GM18511 (cell line): ENCODE results near the gene CCNL1.
"Not testable (repeated sequence)": the region's sequence is repeated elsewhere in the genome, so short reads cannot be mapped to it uniquely, and the experiment has no call there.

Source experiments
- ATAC-seq: cut with Tn5 transposase; IDR thresholded peaks from one replicate; pipeline ENCODE4 v1.9.1; 2021; ENCODE audit warnings: mild to moderate bottlenecking, moderate library complexity; ENCODE audit not compliant: unreplicated experiment

The CCNL1 gene

DNA sequence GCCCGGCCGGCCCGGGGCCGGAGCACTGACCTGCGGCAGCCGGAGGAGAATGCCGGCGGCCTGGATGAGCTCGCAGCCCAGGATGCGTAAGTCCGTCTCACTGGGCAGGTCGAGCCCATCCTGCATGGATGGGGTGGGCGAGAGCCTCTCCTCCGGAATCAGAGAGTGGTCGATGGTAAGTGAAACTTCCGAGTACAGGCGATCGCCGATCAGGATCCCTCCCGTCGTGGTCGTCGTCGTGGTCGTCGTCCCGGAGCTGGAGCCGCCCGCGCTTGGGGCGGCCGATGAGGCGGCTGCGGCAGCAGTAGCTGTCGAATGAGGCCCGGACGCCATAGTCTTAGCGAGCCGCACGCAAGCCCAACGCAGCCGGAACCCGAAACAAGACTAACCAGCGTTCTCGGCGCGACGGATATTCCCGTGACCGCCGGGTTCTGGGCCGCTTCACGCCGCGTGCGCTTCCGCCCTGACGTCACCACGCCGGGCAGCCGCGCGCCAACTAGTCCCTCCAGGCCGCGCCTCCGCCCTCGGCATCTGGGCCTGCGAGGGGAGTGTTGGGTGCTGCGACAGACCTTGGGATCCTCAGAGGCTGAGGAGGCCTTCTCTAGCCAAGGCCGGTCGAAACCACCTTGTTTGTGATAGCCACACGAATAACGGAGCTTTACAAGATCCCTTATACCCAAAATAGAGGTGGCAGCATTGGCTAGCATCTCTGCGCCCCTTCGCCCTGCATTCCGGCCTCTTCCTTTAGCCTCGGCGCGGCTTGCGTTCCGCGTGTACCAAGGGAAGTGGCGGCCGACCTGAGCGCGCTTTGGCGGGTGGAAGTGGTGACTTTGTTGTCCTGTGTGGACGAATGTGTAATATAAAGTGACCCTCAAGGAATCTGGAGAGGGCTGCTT is at the start of gene CCNL1:
Gene CCNL1 (minus strand): TSS at position 386 of the 896 bp plus-strand sequence. CDS start 53 bp downstream, at position 333.
- ATAC-seq = peak; percentile 87

DNA sequence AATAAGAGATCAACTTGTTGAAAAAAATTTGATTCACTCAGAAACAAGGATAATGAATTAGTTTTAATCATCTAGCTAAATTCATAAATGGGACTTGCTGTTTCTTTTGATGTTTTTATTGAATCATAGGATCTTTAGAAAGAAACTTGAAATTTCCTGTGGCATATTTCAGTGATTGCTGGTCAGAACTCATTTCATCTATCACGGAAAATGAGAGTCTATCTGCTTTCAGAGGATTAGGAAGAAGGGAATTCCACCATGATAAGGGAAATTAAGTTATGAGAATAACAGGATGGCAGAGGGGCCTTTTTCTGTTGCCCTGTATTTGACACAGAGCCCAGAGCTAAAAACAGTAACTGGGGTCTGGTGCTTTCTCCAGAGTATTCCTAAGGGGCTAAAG is 44.9 kb upstream of the CCNL1 start:
- no peak for ATAC-seq

DNA sequence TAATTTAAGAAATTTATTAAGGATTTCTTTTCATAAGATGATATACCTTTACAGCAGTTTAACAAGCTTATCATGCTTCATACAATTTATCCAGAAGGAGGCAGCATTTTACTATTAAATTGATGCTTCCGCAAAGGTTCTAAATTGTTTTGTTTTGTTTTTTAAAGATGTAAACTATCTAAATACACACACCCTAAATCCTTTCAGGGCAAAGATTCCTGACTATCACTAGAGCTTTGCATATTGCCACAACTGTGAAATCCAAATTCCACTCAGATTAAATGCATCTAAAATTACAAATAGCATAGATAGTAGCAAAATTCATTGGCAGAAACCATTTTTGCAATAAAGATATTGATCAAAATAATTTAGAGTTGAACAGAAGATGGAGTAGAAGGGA is 44.5 kb upstream of the CCNL1 start:
- no peak for ATAC-seq

DNA sequence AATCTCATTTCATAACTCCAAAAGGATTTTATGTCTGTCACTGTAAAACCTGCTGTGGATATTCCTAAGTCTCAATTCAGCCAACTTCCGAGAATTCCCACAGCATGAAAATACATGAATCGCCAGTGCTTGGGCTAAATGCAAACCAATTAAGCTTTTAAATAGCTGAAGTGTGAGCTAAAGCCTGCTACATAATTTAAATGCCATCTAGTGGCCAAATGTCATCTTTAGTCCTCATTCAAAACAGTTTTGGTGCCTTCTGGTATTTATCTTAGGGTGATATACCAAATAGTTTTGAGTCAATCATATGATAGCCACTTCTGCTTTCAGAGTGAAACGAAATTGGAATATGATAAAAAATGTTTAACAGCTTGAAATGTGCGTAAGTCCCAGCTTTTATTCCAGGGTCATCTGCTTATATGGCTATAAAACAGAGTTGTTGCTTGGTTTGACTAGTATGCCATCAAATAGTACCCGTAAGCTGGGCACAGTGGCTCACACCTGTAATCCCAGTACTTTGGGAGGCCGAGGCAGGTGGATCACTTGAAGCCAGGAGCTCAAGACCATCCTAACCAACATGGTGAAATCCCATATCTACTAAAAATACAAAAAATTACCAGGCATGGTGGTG is 41.8 kb upstream of the CCNL1 start:
- ATAC-seq = peak; percentile 82

DNA sequence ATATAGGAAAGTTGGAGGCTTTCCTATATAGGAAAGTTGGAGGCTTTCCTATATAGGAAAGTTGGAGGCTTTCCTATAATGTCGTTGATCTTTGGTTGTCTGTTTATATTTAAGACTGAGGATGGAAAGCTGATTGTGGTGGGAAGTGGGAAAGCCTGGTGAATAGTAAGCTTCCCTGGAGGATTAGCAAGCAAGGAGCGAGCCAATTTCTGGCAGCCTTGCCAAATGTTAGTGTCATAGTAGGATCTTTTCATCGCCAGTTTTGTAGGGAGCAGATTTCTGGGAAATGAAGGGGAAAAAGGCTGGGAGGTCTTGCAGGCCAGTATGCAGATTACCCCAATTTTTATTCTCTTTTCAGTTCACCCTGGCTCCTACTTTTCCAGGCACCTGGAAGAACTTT is 39.9 kb upstream of the CCNL1 start:
- no peak for ATAC-seq

DNA sequence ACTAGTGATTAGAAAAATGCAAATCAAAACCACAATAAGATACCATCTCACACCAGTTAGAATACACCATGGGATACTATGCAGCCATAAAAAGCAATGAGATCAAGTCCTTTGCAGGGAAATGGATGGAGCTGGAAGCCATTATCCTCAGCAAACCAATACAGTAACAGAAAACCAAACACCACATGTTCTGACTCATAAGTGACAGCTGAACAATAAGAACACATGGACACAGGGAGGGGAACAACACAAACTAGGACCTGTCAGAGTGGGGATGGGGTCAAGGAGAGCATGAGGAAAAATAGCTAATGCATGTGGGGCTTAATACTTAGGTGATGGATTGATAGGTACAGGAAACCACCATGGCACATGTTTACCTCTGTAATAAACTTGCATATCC is 36.0 kb upstream of the CCNL1 start:
- ATAC-seq = no peak

DNA sequence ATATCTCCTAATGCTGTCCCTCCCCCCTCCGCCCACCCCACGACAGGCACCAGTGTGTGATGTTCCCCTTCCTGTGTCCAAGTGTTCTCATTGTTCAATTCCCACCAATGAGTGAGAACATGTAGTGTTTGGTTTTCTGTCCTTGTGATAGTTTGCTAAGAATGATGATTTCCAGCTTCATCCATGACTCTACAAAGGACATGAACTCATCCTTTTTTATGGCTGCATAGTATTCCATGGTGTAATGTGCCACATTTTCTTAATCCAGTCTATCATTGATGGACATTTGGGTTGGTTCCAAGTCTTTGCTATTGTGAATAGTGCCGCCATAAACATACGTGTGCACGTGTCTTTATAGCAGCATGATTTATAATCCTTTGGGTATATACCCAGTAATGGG is 31.2 kb upstream of the CCNL1 start:
- ATAC-seq = not testable (repeated sequence)

DNA sequence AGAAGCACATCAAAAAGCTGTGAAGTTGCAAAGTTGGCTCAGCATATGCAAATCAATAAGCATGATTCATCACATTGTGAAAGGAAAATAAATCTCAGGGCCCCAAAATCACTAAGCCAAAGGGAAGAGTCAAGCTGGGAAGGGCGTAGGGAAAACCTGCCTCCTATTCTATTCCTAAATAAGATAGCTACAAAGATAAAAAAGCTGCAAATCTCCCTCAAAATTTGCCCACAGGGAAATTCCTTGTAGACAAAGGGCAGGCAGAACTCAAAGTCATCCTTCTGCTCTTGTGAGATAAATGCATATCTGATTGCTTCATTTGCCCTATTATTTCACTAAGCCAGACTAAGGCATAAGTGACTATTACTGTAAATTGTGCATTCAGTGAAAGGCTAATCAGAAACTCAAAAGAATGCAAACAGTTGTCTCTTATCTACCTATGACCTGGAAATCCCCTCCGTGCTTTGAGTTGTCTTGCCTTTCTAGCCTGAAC is 30.5 kb upstream of the CCNL1 start:
- no peak for ATAC-seq

DNA sequence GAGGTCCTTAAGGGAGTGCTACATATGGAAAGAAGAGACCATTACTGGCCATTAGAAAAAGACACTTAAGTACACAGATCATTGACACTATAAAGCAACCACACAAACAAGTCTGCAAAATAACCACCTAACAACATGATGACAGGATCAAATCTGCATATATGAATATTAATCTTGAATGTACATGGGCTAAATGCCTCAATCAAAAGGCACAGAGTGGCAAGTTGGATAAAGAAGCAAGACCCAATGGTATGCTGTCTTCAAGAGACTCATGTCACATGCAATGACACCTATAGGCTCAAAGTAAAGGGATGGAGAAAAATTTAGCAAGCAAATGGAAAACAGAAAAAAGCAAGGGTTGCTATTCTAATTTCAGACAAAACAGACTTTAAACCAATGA is 28.4 kb upstream of the CCNL1 start:
- no peak for ATAC-seq

DNA sequence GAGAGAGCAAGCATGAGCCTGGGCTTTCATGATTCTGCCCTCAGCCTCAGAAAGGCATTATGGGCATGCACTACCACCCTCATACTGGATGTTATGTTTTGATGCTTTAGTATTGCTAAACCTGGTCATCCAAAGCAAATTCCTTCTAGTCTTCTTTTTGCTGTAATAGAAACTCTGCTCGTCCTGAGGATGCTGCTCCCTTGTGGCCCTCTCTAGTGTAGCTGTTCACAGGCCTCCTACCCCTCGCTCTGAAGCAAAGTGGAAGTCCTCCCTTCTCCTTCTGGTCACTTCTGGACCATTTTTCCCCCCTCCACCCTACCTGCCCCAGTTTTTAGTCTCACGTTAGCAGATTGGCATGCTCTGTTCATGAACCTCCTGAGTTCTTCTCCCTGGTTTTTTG is 22.9 kb upstream of the CCNL1 start:
- no peak for ATAC-seq

DNA sequence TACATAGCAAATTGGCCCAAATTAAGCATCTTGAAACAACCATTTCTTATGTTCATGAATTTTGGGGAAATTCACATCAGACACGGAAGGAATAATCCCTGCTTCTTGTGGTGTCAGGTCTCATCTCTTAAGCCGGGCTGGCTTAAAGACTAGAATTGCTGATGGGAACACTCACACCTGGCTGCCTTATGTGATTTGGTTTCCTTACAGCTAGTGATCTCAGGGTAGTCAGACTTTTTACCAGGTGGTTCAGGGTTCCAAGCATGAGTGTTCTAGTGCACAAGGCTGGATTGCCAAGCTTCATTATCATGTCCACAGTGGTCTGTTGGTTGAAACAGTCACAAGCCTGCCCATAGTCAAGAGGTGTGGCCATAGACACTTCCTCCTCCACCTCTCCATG is 20.3 kb upstream of the CCNL1 start:
- no peak for ATAC-seq

DNA sequence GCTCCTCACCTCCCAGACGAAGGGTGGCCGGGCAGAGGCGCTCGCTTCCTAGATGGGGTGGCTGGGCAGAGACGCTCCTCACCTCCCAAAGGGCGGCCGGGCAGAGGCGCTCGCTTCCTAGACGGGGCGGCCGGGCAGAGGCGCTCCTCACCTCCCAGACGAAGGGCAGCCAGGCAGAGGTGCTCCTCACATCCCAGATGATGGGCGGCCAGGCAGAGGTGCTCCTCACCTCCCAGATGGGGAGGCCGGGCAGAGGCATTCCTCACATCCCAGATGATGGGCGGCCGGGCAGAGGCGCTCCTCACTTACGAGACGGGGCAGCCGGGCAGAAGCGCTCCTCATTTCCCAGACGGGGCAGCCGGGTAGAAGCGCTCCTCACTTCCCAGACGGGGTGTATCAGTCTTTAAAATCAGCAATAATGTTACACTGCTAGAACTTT is 19.4 kb upstream of the CCNL1 start:
- no peak for ATAC-seq

DNA sequence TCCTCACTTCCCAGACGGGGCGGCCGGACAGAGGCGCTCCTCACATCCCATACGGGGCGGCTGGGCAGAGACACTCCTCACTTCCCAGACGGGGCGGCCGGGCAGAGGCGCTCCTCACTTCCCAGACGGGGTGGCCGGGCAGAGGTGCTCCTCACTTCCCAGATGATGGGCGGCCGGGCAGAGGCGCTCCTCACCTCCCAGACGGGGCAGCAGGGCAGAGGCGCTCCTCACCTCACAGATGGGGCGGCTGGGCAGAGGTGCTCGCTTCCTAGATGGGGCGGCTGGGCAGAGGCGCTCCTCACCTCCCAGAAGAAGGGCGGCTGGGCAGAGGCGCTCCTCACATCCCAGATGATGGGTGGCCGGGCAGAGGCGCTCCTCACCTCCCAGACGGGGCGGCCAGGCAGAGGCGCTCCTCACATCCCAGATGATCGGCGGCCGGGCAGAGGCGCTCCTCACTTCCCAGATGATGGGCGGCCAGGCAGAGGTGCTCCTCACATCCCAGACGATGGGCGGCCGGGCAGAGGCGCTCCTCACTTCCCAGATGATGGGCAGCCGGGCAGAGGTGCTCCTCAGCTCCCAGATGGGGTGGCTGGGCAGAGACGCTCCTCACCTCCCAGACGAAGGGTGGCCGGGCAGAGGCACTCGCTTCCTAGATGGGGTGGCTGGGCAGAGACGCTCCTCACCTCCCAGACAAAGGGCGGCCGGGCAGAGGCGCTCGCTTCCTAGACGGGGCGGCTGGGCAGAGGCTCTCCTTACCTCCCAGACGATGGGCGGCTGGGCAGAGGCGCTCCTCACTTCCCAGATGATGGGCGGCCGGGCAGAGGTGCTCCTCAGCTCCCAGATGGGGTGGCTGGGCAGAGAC is 18.8 kb upstream of the CCNL1 start:
- ATAC-seq = not testable (repeated sequence)

DNA sequence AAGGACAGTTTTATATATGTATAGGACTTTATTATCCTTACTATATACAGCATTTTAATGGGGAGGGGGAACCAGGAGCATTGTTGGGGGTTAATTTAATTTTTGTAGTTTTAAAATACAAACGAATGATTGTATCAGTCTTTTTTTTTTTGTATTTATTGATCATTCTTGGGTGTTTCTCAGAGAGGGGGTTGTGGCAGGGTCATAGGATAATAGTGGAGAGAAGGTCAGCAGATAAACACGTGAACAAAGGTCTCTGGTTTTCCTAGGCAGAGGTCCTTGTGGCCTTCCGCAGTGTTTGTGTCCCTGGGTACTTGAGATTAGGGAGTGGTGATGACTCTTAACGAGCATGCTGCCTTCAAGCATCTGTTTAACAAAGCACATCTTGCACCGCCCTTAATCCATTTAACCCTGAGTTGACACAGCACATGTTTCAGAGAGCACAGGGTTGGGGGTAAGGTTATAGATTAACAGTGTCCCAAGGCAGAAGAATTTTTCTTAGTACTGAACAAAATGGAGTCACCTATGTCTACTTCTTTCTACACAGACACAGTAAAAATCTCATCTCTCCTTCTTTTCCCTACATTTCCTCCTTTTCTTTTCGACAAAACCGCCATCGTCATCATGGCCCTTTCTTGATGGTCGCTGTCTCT is 18.0 kb upstream of the CCNL1 start:
- ATAC-seq = not testable (repeated sequence)

DNA sequence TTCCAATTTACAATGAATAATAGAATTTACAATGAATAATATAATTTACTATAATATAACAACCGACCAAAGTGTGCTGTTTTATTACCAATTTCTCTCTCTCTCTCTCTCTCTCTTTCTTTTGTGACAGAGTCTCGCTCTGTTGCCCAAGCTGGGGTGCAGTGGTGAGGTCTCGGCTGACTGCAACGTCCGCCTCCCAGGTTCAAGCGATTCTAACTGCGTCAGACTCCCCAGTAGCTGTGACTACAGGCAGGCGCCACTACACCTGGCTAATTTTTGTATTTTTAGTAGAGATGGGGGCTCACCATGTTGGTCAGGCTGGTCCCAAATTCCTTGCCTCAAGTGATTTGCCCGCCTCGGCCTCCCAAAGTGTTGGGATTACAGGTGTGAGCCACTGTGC is 17.0 kb upstream of the CCNL1 start:
- no peak for ATAC-seq

DNA sequence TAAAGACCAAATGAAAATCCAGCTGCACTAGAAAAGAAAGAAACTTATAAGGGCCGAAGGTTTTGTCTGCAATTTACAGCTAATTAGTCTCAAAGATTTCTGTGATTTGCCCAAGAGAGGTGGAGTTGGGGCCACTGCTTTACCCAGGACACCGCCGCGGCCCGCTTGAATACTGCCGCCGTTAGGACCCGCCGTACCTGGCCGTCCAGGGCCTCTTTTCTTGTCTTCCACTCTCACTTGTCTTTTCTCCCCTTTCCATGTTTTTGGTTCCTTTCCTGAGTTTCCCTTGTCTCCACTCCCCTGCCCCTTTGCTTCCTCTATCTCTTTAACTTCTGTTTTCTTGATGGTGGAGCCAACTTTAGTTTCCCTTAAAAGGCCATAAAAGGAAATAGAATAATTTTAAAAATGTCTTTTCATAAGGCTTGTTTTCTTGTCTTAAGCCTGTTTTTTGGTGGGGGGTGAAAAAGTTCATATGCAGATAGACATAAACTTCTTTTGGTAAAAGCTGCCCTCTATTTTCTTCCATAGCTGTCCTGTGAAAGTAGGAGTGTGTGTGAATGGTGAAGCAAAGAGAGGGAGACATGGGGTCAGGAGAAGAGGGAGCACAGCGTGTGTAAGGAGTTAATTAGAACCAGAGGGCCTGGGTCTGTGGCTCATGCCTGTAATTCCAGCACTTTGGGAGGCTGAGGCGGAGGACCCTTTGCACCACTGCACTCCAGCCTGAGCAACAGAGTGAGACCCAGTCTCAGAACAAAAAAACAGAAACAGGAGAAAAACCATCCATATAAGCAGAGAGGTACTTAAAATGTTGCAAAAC is 16.0 kb upstream of the CCNL1 start:
- peak; percentile 18 for ATAC-seq

DNA sequence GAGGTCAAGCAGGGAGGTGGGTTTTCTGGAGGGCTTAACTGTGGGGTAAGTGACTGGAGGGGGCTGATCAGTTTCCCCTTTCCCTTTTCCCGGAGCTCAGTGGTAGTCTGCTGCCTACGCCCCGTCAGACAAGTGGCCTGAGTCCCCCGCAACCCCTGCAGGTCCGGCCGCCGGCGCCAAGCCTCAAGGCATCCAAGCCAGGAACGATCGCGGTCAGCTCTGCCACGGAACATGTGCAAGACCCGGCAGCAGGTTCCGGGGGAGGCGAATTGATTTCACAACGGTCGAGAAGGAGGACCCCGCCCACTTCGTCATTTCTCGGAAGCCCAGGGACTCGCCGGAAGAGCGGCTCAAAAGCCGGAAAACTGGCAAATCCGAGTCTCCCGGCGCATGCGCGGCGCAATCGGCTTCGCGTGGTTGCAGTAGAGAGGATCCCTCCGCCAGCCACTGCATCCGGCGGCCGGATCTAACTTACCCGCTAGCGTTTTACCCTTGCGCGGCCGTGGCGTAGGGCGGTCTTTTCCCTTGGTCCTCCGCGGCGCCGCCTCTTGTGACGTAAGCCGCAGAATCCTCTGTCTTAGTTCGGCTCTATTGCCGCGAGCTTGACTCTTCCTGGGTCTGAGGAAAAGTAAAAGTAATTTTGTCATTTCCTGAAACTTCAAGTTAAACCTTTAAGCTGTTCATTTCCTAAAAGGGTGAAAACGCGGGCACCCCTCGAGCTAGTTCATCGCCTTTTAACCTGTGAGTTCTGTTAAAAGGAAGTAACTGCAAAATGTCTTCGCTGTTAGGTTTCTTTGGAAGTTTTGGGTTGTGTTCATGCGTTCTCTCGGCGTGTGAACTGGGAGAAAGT is 14.9 kb upstream of the CCNL1 start:
- peak; percentile 93 for ATAC-seq

DNA sequence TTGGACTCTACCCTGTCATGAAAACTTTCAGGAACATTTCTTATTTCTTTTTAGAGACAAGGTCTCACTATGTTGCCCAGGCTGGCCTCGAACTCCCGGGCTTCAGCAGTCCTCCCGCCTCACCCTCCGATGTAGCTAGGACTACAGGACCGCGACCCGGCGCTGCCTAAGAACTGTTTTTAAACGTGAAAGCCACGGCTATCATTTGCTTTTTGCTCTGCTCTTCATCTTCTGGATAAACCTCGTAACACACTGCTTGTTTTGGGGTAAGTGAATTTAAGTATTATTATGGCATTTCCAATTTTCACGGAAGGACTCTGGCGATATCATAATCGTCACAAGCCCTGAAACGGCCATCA is 14.3 kb upstream of the CCNL1 start:
- peak; percentile 0 for ATAC-seq

DNA sequence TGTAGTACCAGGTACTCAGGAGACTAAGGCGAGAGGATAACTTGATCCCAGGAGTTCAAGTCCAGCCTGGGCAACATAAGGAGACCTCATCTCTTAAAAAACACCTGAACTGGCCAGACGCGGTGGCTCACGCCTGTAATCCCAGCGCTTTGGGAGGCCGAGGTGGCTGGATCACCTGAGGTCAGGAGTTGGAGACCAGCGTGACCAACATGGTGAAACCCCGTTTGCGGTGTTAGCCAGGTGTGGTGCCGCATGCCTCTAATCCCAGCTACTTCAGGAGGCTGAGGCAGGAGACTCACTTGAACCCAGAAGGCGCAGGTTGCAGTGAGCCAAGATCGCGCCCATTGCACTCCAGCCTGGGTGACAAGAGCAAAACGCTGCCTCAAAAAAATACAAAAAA is 13.4 kb upstream of the CCNL1 start:
- not testable (repeated sequence) for ATAC-seq
